ENCODE data around the gene LDLRAD3.

LDLRAD3 gene

GRCh38 chr11:36033082-36033751 lies 89.4 kb downstream of the LDLRAD3 start:
- Histone ChIP-seq H3K79me2 (no peaks in the 10 kb centered on the region), H3K27me3 (ENCODE audit: control insufficient read depth, insufficient read depth, low read length) (no peaks in the 10 kb centered on the region), H3K4me2 (ENCODE audit: low read length) (no peak overlapping the region), H3K36me3 (ENCODE audit: control insufficient read depth, insufficient read depth, low read length) (no peaks in the 10 kb centered on the region), H3K4me3 (ENCODE audit: low read depth, low read length) (no peak overlapping the region), H3K9ac (no peak overlapping the region), H3K4me1 (no peaks in the 10 kb centered on the region), H2AFZ (no peak overlapping the region), H3K27ac (no peak overlapping the region), H3K9me3 (ENCODE audit: control insufficient read depth, low read length) (no peaks in the 10 kb centered on the region)
- TF ChIP-seq CTCF (IDR thresholded peaks at IDR 0.05): no peak

- Histone ChIP-seq H3K27ac (no peak overlapping the region), H3K79me2 (no peaks in the 10 kb centered on the region), H3K36me3 (ENCODE audit: control insufficient read depth, insufficient read depth, low read length) (no peaks in the 10 kb centered on the region), H3K9ac (no peak overlapping the region), H3K4me3 (ENCODE audit: low read depth, low read length) (no peak overlapping the region), H3K9me3 (ENCODE audit: control insufficient read depth, low read length) (no peaks in the 10 kb centered on the region), H3K4me1 (no peaks in the 10 kb centered on the region), H3K27me3 (ENCODE audit: control insufficient read depth, insufficient read depth, low read length) (no peaks in the 10 kb centered on the region), H2AFZ (no peak overlapping the region), H3K4me2 (ENCODE audit: low read length) (no peak overlapping the region)
- no peak for TF ChIP-seq CTCF (IDR thresholded peaks at IDR 0.05)
Observed at GRCh38 chr11:36033936-36034335, 90.1 kb downstream of the LDLRAD3 start.

DNA sequence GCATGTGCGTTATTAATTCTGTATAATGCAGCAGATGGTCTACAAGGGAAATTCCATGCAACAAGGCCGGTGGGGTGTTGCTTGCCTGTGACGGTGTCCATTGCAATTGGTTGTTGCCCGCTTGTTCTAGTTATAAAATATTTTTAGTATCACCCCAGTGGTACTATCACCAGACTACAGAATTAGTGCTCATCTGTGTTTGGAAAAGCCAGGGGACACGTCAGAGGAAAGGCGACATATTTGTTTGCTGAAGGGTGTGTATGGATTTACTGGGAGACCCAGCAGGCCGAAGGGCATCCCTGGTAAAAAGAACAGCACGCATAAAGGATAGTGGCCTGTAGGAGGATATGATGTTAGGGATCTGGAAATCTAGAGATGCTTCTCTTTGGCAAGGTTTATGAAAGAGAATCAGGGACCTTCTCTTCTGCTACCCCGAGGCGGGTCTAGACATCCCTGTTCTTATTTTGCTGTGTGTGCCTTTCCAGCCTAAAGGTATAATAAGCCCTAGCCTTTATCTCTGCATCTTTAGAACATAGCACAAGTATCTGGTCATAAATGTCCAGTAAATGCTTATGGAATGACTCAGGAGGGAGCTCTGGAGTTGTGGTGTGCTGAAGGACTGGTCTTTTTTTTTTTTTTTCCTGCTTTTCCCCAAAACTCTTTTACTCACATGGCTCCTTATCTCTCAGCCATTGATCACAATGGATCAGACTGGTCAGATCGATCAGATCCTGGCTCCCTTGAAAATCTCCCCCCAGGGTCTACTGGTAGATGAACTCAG lies 90.9 kb downstream of the LDLRAD3 start:
- H3K36me3 ChIP-seq (ENCODE audit: control insufficient read depth, insufficient read depth, low read length): no peaks in the 10 kb centered on the region
- no peaks in the 10 kb centered on the region for H3K9me3 ChIP-seq (ENCODE audit: control insufficient read depth, low read length)
- no peak overlapping the region for H3K4me3 ChIP-seq (ENCODE audit: low read depth, low read length)
- H3K9ac ChIP-seq: no peak overlapping the region
- H3K79me2 ChIP-seq: no peaks in the 10 kb centered on the region
- H2AFZ ChIP-seq: no peak overlapping the region
- no peak for TF ChIP-seq CTCF (IDR thresholded peaks at IDR 0.05)
- H3K4me2 ChIP-seq (ENCODE audit: low read length): no peak overlapping the region
- no peaks in the 10 kb centered on the region for H3K4me1 ChIP-seq
- no peak overlapping the region for H3K27ac ChIP-seq
- no peaks in the 10 kb centered on the region for H3K27me3 ChIP-seq (ENCODE audit: control insufficient read depth, insufficient read depth, low read length)

DNA sequence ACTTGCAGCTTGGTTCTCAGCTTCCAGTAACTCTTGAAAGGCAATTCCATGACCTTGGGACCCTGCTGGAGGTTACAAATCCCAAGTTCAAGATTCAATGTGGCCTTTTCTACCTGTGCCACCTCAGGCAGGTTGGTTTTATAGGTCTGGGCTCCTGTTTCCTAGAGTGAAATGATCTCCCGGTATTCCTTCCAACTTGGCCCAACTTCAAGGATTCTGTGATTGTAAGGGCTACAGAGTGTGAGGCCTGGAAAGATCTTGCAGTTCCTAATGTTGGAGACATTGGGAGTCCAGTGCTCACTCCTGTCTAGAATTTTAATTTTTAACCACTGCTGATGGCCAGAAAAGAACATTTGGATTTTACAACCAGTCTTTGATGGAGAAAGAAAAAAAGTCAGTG lies 91.6 kb downstream of the LDLRAD3 start:
- no peak overlapping the region for H3K9ac ChIP-seq
- H3K36me3 ChIP-seq (ENCODE audit: control insufficient read depth, insufficient read depth, low read length): no peaks in the 10 kb centered on the region
- no peak overlapping the region for H2AFZ ChIP-seq
- no peak overlapping the region for H3K27ac ChIP-seq
- H3K27me3 ChIP-seq (ENCODE audit: control insufficient read depth, insufficient read depth, low read length): no peaks in the 10 kb centered on the region
- no peak for TF ChIP-seq CTCF (IDR thresholded peaks at IDR 0.05)
- H3K9me3 ChIP-seq (ENCODE audit: control insufficient read depth, low read length): no peaks in the 10 kb centered on the region
- H3K4me1 ChIP-seq: no peaks in the 10 kb centered on the region
- no peak overlapping the region for H3K4me2 ChIP-seq (ENCODE audit: low read length)
- no peak overlapping the region for H3K4me3 ChIP-seq (ENCODE audit: low read depth, low read length)
- H3K79me2 ChIP-seq: no peaks in the 10 kb centered on the region
